Osteocyte (in vitro differentiated cells): Measurements from ENCODE around the gene SRP54. TPM values are rescaled to one million over a fixed set of nuclear protein-coding genes. Genes with fewer than 3 reads are reported as not detected.

Source experiments
- DNase-seq: peaks from one replicate; pipeline ENCODE4 v3.0.0; 2021; ENCODE audit warnings: mixed read lengths; ENCODE audit not compliant: unreplicated experiment; ENCODE audit errors: extremely low spot score
- H3K27ac Mint-ChIP-seq: one replicate; pipeline ENCODE4 v1.8.0; 2021; ENCODE audit warnings: mild to moderate bottlenecking, mixed read lengths; ENCODE audit not compliant: unreplicated experiment
- H3K27me3 Mint-ChIP-seq: one replicate; pipeline ENCODE4 v1.8.0; 2021; ENCODE audit warnings: mixed read lengths; ENCODE audit not compliant: unreplicated experiment
- H3K36me3 Mint-ChIP-seq: one replicate; pipeline ENCODE4 v1.8.0; 2021; ENCODE audit warnings: mixed read lengths; ENCODE audit not compliant: unreplicated experiment
- H3K4me1 Mint-ChIP-seq: one replicate; pipeline ENCODE4 v1.8.0; 2021; ENCODE audit warnings: mixed read lengths; ENCODE audit not compliant: unreplicated experiment
- H3K4me3 Mint-ChIP-seq: one replicate; pipeline ENCODE4 v1.8.0; 2021; ENCODE audit warnings: mild to moderate bottlenecking, moderate library complexity, mixed read lengths; ENCODE audit not compliant: unreplicated experiment
- H3K9me3 Mint-ChIP-seq: one replicate; pipeline ENCODE4 v1.8.0; 2021; ENCODE audit warnings: mixed read lengths; ENCODE audit not compliant: unreplicated experiment
- CTCF ChIP-seq: fragments of 200-600 bp; sonication (generic); IDR thresholded peaks from 2 replicates; pipeline ENCODE4 v1.5.0; 2021; ENCODE audit warnings: antibody characterized with exemption, mild to moderate bottlenecking, moderate library complexity
- total RNA-seq: library from RNA; stranded (reverse); gene quantifications from 2 replicates; pipeline ENCODE4 v1.2.1, GENCODE V29; 2021

SRP54 gene
- total RNA-seq, 1 donor from 2014 or later: 59.7 TPM

- Mint-ChIP-seq H3K27ac (no peak overlapping the region), H3K36me3 (peaks cover 11% of the 10 kb centered on the region), H3K4me1 (no peaks in the 10 kb centered on the region), H3K27me3 (no peaks in the 10 kb centered on the region), H3K9me3 (peaks cover 9% of the 10 kb centered on the region), H3K4me3 (no peak overlapping the region)
- no peak for TF ChIP-seq CTCF
- no peak for DNase-seq
These were observed 39.3 kb upstream of the SRP54 start for GRCh38 chr14:34943506-34943905.

- peaks cover 9% of the 10 kb centered on the region for H3K9me3 Mint-ChIP-seq
- DNase-seq: no peak
- no peak for TF ChIP-seq CTCF
- no peaks in the 10 kb centered on the region for H3K4me1 Mint-ChIP-seq
- peaks cover 11% of the 10 kb centered on the region for H3K36me3 Mint-ChIP-seq
- H3K4me3 Mint-ChIP-seq: no peak overlapping the region
- H3K27me3 Mint-ChIP-seq: no peaks in the 10 kb centered on the region
- no peak overlapping the region for H3K27ac Mint-ChIP-seq
These were observed 38.0 kb upstream of the SRP54 start for GRCh38 chr14:34944744-34945143.

- no peak overlapping the region for H3K4me3 Mint-ChIP-seq
- TF ChIP-seq CTCF: no peak
- DNase-seq: no peak
- H3K36me3 Mint-ChIP-seq: peaks cover 11% of the 10 kb centered on the region
- no peak overlapping the region for H3K27ac Mint-ChIP-seq
- H3K4me1 Mint-ChIP-seq: peaks cover 3% of the 10 kb centered on the region
- no peaks in the 10 kb centered on the region for H3K27me3 Mint-ChIP-seq
- peaks cover 9% of the 10 kb centered on the region for H3K9me3 Mint-ChIP-seq
These were observed 36.1 kb upstream of the SRP54 start for GRCh38 chr14:34946699-34947098.

GRCh38 chr14:34951286-34951685 is 31.5 kb upstream of the SRP54 start:
- Mint-ChIP-seq H3K4me3 (no peak overlapping the region), H3K4me1 (peaks cover 5% of the 10 kb centered on the region), H3K9me3 (no peaks in the 10 kb centered on the region), H3K27me3 (no peaks in the 10 kb centered on the region), H3K27ac (no peak overlapping the region), H3K36me3 (peaks cover 7% of the 10 kb centered on the region)
- TF ChIP-seq CTCF: no peak
- no peak for DNase-seq

- Mint-ChIP-seq H3K4me3 (no peak overlapping the region), H3K27me3 (no peaks in the 10 kb centered on the region)
These were observed 25.9 kb upstream of the SRP54 start for GRCh38 chr14:34956931-34957330.

More at GRCh38 chr14:34956931-34957330, 25.9 kb upstream of the SRP54 start:
- no peak for TF ChIP-seq CTCF
- Mint-ChIP-seq H3K36me3 (peaks cover 17% of the 10 kb centered on the region), H3K27ac (no peak overlapping the region), H3K4me1 (peaks cover 2% of the 10 kb centered on the region), H3K9me3 (no peaks in the 10 kb centered on the region)
- no peak for DNase-seq
